Activated B cell treated with CpG ODN at 0.5 μM for 24 hours (primary cell): ENCODE measurements around the gene CSAD. TPM values are rescaled to one million over a fixed set of nuclear protein-coding genes. Genes with fewer than 3 reads are reported as not detected.

Experiments
- ATAC-seq: fragments of 200-7000 bp; cut with Tn5 transposase; one replicate; pipeline ENCODE4 v1.10.0; 2021; ENCODE audit warnings: low read depth, mild to moderate bottlenecking, moderate library complexity
- CTCF ChIA-PET: fragments of 350-600 bp; sonication (Branson Sonifier 250); formaldehyde crosslinking; loops from one replicate; lab custom pipeline; 2021; ENCODE audit warnings: antibody characterized with exemption; lab: Charles Lee
- POLR2A ChIA-PET: fragments of 350-600 bp; sonication (Branson Sonifier 250); formaldehyde crosslinking; loops from one replicate; lab custom pipeline; 2021; ENCODE audit warnings: antibody characterized with exemption; lab: Charles Lee
- DNase-seq: peaks from one replicate; pipeline ENCODE4 v3.0.0; 2022
- H3K27ac Mint-ChIP-seq: one replicate; pipeline ENCODE4 v1.8.0; 2020; ENCODE audit warnings: mixed read lengths
- H3K27me3 Mint-ChIP-seq: one replicate; pipeline ENCODE4 v1.8.0; 2021; ENCODE audit warnings: mixed read lengths
- H3K36me3 Mint-ChIP-seq: one replicate; pipeline ENCODE4 v1.8.0; 2021; ENCODE audit warnings: low read depth, mixed read lengths
- H3K4me1 Mint-ChIP-seq: one replicate; pipeline ENCODE4 v1.8.0; 2021; ENCODE audit warnings: mixed read lengths
- H3K4me3 Mint-ChIP-seq: one replicate; pipeline ENCODE4 v1.8.0; 2020; ENCODE audit warnings: mild to moderate bottlenecking, mixed read lengths
- H3K9me3 Mint-ChIP-seq: one replicate; pipeline ENCODE4 v1.8.0; 2020; ENCODE audit warnings: mixed read lengths
- intact Hi-C: fragments of 100-400 bp; cut with micrococcal nuclease; formaldehyde crosslinking; loops from one replicate; pipeline ENCODE4 v1.15.1; 2024
- total RNA-seq: library from RNA; stranded (reverse); gene quantifications from 2 replicates; pipeline ENCODE4 v1.2.3, GENCODE V29; 2022
- TF ChIP-seq, protein P1 (sequence below): fragments of 200-600 bp; IDR thresholded peaks from one replicate; pipeline ENCODE4 v1.8.0; 2022; ENCODE audit warnings: antibody characterized with exemption, mild to moderate bottlenecking

CSAD gene
- total RNA-seq, 1 donor from 2014 or later: 34.6 TPM

DNA sequence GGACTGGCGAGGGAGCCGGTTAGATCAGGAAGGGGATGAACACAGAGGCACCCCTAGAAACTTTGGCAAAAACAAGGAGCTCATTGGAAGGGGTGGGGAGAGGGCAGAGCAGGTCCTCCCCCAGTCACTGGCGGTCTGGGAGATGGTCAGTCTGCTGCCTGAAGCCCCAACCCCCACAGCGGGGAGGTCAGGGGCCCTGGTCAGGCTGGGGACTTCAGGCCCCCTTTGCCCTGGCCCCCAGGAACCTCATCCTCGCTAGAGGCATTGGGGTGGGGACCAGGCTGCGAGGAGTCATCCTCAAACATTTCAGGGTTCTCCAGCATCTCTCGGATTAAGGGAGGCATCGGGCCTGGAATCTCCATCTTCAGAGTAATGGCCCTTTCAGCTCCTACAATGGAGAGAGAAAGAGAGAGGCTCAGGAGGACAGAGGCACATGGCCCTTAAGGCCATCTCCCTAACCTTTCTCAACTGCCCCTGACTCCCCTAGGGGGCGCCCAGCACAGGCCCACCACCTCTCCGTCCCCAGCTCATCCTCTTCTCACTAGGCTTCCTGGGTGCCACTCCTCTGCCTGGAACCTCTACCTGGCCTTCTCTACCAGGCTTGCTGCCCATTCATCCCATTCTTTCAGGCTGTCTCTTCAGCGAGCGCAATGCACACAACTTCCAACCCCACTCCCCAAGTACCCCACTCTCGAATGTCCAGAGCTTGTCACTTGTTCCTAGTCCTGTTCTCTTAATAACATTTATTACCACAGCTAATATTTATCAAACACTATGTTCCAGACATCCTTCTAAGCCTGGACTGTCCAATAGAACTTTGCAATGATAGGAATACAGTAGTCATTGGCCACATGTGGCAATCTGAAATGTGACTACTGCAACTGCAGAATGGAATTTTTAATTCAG is 31.0 kb upstream of the CSAD start:
- Mint-ChIP-seq H3K4me3 (no peak overlapping the region), H3K4me1 (peaks cover 75% of the 10 kb centered on the region), H3K9me3 (no peaks in the 10 kb centered on the region), H3K27ac (peak overlapping the region; percentile 50), H3K27me3 (no peaks in the 10 kb centered on the region), H3K36me3 (peaks cover 26% of the 10 kb centered on the region)
- TF ChIP-seq, protein P1, sequence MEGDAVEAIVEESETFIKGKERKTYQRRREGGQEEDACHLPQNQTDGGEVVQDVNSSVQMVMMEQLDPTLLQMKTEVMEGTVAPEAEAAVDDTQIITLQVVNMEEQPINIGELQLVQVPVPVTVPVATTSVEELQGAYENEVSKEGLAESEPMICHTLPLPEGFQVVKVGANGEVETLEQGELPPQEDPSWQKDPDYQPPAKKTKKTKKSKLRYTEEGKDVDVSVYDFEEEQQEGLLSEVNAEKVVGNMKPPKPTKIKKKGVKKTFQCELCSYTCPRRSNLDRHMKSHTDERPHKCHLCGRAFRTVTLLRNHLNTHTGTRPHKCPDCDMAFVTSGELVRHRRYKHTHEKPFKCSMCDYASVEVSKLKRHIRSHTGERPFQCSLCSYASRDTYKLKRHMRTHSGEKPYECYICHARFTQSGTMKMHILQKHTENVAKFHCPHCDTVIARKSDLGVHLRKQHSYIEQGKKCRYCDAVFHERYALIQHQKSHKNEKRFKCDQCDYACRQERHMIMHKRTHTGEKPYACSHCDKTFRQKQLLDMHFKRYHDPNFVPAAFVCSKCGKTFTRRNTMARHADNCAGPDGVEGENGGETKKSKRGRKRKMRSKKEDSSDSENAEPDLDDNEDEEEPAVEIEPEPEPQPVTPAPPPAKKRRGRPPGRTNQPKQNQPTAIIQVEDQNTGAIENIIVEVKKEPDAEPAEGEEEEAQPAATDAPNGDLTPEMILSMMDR: no peak
- ATAC-seq (no peak), DNase-seq (no peak)
- ChIA-PET CTCF (interaction anchor here (0.8 to 14.7 kb wide), 19 partner anchors 9 to 297 kb away, joined by 3 to 298 read pairs (median 5); partner anchors contain the start of genes AAAS, CSAD, ESPL1 and MYG1), POLR2A (interaction anchor here (0.6 to 6.1 kb wide), 10 partner anchors 8 to 88 kb away, joined by 3 to 48 read pairs (median 4); partner anchors contain the start of genes ESPL1, MYG1 and PFDN5)
- intact Hi-C loops: loop anchor here (10.0 kb wide), 1 partner anchor 293 kb away; the partner anchor contains the start of genes NPFF and TARBP2

DNA sequence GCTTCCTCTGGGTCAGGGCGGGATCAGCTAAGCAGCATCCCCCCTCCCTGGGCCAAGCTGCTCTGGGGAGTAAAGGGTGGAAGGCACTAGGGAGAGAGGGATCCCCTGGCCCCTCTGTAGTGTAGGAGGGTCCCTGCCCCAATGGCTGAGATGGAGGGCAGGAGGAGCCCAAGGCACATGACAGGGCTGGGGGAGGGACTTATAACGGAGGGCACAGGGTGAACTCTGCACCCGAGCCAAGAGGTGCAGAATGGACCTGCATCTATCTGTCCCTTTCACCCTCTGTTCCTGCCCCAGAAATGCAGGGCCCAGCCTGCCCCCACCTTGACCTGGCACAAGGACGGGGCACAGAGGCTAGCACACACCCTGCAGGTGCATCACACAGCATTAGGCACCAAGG is 30.1 kb upstream of the CSAD start:
- no peak overlapping the region for H3K4me3 Mint-ChIP-seq
- ChIA-PET POLR2A (interaction anchor here (0.9 to 7.3 kb wide), 7 partner anchors 9 to 84 kb away, joined by 3 to 57 read pairs (median 17); partner anchors contain the start of genes CSAD, ESPL1, PFDN5 and ZNF740), CTCF (interaction anchor here (0.6 to 14.7 kb wide), 9 partner anchors 12 to 135 kb away, joined by 3 to 298 read pairs (median 14); partner anchors contain the start of genes CSAD, ESPL1, MYG1 and PFDN5)
- DNase-seq (no peak), ATAC-seq (no peak)
- no peaks in the 10 kb centered on the region for H3K27me3 Mint-ChIP-seq
- intact Hi-C loops: loop anchor here (10.0 kb wide), 1 partner anchor 294 kb away; the partner anchor contains the start of genes NPFF and TARBP2
- H3K27ac Mint-ChIP-seq: peak overlapping the region; percentile 24
- TF ChIP-seq, protein P1: no peak
- H3K9me3 Mint-ChIP-seq: no peaks in the 10 kb centered on the region
- peaks cover 26% of the 10 kb centered on the region for H3K36me3 Mint-ChIP-seq
- H3K4me1 Mint-ChIP-seq: peaks cover 75% of the 10 kb centered on the region

DNA sequence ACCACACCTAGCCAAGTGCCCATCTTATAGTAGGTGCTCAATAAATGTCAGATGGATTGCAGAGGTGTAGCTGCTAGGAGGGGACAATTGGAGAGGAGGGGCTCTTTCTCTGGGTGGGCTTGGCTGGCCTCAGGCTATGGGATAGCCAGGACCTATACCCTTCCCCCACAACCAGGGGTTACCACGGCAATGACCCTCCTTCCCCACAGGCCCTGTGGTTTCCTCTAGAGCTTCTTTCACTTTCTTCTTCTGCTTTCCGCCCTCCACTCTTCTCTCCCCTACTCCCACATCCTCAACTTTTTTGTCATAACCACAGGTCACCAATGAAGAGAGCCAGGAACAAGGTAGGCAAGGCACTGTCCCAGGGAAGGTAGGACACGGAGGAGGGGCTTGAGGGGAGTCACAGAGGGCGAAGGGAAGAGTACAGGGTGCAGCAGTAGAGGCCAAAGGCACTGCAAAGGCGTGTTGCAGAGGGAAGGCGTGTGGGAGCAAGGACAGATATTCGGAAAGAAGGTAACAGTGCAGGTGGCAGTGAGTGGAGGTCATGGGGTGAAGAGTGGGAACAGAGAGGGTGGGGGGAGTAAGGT is 28.2 kb upstream of the CSAD start:
- peaks cover 84% of the 10 kb centered on the region for H3K4me1 Mint-ChIP-seq
- peak overlapping the region; percentile 90 for H3K4me3 Mint-ChIP-seq
- intact Hi-C loops: loop anchor here (1.0 kb wide), 2 partner anchors 9 to 11 kb away; no protein-coding TSS in a partner anchor
- CTCF ChIA-PET: interaction anchor here (0.7 to 14.7 kb wide), 10 partner anchors 10 to 136 kb away, joined by 3 to 298 read pairs (median 11); partner anchors contain the start of genes AAAS, CSAD, ESPL1 and PFDN5
- DNase-seq (no peak), ATAC-seq (peak; percentile 55)
- no peaks in the 10 kb centered on the region for H3K27me3 Mint-ChIP-seq
- TF ChIP-seq, protein P1: no peak
- no peaks in the 10 kb centered on the region for H3K9me3 Mint-ChIP-seq
- H3K36me3 Mint-ChIP-seq: peaks cover 19% of the 10 kb centered on the region
- peak overlapping the region; percentile 97 for H3K27ac Mint-ChIP-seq
- POLR2A ChIA-PET: interaction anchor here (0.5 to 7.3 kb wide), 11 partner anchors 9 to 115 kb away, joined by 3 to 57 read pairs (median 7); partner anchors contain the start of genes CSAD, ESPL1, PFDN5 and ZNF740

DNA sequence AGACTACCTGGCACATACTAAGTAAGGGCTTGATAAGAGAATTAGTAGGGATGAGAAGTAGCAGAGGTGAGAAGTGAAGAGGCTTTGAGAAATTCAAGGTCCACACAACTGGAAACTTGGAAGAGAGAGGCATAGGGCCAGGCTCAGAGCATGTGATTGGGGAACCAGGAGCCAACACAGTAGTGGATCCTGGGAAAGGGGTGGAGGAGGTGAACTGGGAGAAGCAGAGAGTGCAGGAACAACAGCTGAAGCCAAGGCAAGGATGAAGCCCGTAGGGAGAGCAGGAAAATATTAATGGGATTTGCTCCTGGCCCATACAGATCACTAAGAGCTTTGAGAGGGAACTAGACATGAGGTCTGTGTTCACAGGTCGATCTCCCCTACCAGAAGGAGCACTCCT is 27.7 kb upstream of the CSAD start:
- DNase-seq (no peak), ATAC-seq (no peak)
- ChIA-PET POLR2A (interaction anchor here (0.5 to 7.3 kb wide), 10 partner anchors 10 to 115 kb away, joined by 3 to 57 read pairs (median 12); partner anchors contain the start of genes CSAD, ESPL1, PFDN5 and ZNF740), CTCF (interaction anchor here (1.0 to 14.7 kb wide), 8 partner anchors 10 to 137 kb away, joined by 3 to 298 read pairs (median 12); partner anchors contain the start of genes AAAS, ESPL1 and PFDN5)
- Mint-ChIP-seq H3K36me3 (peaks cover 15% of the 10 kb centered on the region), H3K27ac (peak overlapping the region; percentile 97), H3K9me3 (no peaks in the 10 kb centered on the region), H3K4me3 (peak overlapping the region; percentile 90), H3K4me1 (peaks cover 83% of the 10 kb centered on the region), H3K27me3 (no peaks in the 10 kb centered on the region)
- intact Hi-C loops: no loop called here
- TF ChIP-seq, protein P1: no peak
